GM19023 (cell line): ENCODE data around the gene CAPG.
"Not testable (repeated sequence)": the region's sequence is repeated elsewhere in the genome, so short reads cannot be mapped to it uniquely, and the experiment has no call there.

Experiments used
- ATAC-seq: cut with Tn5 transposase; IDR thresholded peaks from one replicate; pipeline ENCODE4 v1.9.1; 2021; ENCODE audit warnings: mild to moderate bottlenecking, moderate library complexity; ENCODE audit not compliant: unreplicated experiment

The CAPG gene

GRCh38 chr2:85421260-85422071, 11.3 kb upstream of the CAPG start:
- no peak for ATAC-seq

- peak; percentile 58 for ATAC-seq
Measured at GRCh38 chr2:85420536-85421259, 10.5 kb upstream of the CAPG start.

- no peak for ATAC-seq
Measured at GRCh38 chr2:85419009-85419675, 9.0 kb upstream of the CAPG start.

- peak; percentile 84 for ATAC-seq
Measured at GRCh38 chr2:85418132-85419008, 8.2 kb upstream of the CAPG start, which contains the start of gene SH2D6. Gene SH2D6 (plus strand): TSS chr2:85418714. CDS start chr2:85429466, 10,752 bp downstream.

- ATAC-seq = no peak
Measured at GRCh38 chr2:85415980-85416650, 5.9 kb upstream of the CAPG start.

- ATAC-seq = no peak
Measured at GRCh38 chr2:85414761-85415553, 4.8 kb upstream of the CAPG start.

- not testable (repeated sequence) for ATAC-seq
Measured at GRCh38 chr2:85414421-85414759, 4.2 kb upstream of the CAPG start.

GRCh38 chr2:85413592-85414420, 3.6 kb upstream of the CAPG start:
- ATAC-seq = no peak

GRCh38 chr2:85411405-85411748, 1.2 kb upstream of the CAPG start:
- no peak for ATAC-seq

- no peak for ATAC-seq
Measured at GRCh38 chr2:85410584-85411404, 628 bp upstream of the CAPG start.

GRCh38 chr2:85405201-85406059, 4.7 kb downstream of the CAPG start:
- no peak for ATAC-seq

- no peak for ATAC-seq
Measured at GRCh38 chr2:85401844-85402243, 8.3 kb downstream of the CAPG start.

GRCh38 chr2:85401464-85401805, 8.7 kb downstream of the CAPG start:
- no peak for ATAC-seq

GRCh38 chr2:85400541-85401463, 9.4 kb downstream of the CAPG start:
- no peak for ATAC-seq

GRCh38 chr2:85400023-85400422, 10.1 kb downstream of the CAPG start:
- no peak for ATAC-seq

- ATAC-seq = no peak
Measured at GRCh38 chr2:85399183-85399455, 11.0 kb downstream of the CAPG start.
